ENCODE measurements around the gene ERMP1.

The ERMP1 gene

DNA sequence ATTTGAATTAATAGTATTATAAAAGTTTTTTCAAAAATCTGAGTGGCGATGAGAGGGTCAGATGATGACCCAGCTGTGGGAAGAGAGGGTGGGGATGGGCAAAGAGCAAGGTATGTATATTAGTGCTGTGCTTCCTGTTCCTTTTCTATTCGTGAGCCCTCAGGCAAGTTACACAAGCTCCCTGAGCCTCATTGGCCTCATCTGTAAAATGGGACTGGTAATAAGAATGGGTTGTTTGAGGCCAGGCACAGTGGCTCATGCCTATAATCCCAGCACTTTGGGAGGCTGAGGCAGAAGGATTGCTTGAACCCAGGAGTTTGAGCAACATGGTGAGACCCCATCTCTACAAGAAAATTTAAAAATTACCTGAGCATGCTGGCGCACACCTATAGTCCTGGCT lies 33.8 kb upstream of the ERMP1 start:
- TF ChIP-seq, protein P1, sequence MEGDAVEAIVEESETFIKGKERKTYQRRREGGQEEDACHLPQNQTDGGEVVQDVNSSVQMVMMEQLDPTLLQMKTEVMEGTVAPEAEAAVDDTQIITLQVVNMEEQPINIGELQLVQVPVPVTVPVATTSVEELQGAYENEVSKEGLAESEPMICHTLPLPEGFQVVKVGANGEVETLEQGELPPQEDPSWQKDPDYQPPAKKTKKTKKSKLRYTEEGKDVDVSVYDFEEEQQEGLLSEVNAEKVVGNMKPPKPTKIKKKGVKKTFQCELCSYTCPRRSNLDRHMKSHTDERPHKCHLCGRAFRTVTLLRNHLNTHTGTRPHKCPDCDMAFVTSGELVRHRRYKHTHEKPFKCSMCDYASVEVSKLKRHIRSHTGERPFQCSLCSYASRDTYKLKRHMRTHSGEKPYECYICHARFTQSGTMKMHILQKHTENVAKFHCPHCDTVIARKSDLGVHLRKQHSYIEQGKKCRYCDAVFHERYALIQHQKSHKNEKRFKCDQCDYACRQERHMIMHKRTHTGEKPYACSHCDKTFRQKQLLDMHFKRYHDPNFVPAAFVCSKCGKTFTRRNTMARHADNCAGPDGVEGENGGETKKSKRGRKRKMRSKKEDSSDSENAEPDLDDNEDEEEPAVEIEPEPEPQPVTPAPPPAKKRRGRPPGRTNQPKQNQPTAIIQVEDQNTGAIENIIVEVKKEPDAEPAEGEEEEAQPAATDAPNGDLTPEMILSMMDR (IDR thresholded peaks at IDR 0.05; ENCODE audit: low read depth, low read length, missing control alignments) = no peak
- no peak overlapping the region for H3K4me3 ChIP-seq (replicated peaks; ENCODE audit: low read depth, low read length)
- DNase-seq (ENCODE audit: extremely low read depth, low read depth) = no peak

DNA sequence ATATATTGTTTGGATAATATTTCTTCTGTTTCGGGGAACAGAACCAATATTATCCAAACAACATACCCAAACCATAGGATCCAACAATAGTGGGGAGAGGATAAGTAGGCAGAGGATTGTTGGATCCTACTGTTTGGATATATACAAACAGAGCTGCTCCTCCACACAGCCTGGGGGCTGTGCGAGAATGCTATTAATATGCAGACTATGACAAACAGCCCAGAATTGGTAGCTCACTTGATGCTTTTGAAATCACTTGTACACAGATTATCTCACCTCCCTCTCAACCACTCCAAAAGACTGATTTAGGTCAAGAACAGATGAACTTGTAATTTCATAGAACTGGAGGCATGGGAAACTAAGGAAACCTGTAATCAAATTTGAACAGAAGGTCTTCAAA lies 33.4 kb upstream of the ERMP1 start:
- TF ChIP-seq, protein P1 (IDR thresholded peaks at IDR 0.05; ENCODE audit: low read depth, low read length, missing control alignments) = no peak

DNA sequence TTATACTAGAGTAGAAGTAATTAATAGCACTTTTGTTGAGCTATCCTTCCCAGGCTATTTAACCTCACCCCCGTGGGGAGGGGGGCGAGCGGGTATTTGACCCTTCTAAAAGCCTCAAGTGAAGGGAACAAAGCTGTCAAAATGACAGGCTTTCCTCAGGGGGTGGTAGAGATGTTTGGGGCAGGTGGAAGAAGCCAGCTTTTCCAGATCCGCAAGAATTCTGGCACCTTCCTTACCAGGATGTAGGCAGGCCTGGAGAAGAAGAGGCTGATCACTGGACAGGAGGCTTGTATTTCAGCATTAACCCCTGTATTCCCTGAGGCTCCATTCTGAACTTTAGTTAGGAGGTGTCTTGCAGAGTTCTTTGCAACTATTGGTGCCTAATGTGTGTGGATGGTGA lies 31.5 kb upstream of the ERMP1 start:
- no peak overlapping the region for H3K4me3 ChIP-seq (replicated peaks; ENCODE audit: low read depth, low read length)
- TF ChIP-seq, protein P1 (IDR thresholded peaks at IDR 0.05; ENCODE audit: low read depth, low read length, missing control alignments) = no peak
- no peak for DNase-seq (ENCODE audit: extremely low read depth, low read depth)

More for the DNA sequence above, 33.4 kb upstream of the ERMP1 start:
- no peak for DNase-seq (ENCODE audit: extremely low read depth, low read depth)
- H3K4me3 ChIP-seq (replicated peaks; ENCODE audit: low read depth, low read length) = no peak overlapping the region

DNA sequence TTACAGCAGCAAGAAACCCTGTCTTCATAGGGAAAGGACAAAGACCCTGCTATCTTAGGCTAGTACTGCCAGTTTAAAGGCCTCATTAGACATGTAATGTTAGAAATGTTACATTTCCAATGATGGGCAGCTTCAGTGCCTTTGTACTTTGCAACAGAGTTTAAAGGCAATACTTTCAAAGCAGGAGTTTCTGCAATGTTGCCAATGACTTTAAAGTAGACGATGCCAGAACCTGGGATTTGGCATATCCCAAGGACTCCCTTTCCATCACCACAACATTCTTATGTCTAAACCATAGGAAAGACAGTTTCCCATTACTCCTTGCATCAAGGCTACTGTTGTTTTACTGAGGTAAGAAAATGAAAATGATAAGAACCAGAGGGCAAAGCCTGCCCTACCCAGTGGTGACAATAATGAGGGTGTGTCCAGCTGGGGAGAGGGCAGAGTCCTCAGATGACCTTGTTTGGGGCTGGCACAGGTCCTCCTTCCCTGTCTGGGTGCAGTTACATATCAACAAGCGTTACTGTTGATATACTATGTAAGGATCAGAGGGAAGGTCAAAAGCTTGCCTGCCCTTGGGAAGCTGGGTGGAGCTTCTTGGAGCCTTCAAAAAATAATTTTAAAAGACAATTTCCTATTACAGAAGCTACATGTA lies 30.3 kb upstream of the ERMP1 start:
- TF ChIP-seq, protein P1 (IDR thresholded peaks at IDR 0.05; ENCODE audit: low read depth, low read length, missing control alignments) = no peak
- DNase-seq (ENCODE audit: extremely low read depth, low read depth) = no peak
- H3K4me3 ChIP-seq (replicated peaks; ENCODE audit: low read depth, low read length) = no peak overlapping the region

DNA sequence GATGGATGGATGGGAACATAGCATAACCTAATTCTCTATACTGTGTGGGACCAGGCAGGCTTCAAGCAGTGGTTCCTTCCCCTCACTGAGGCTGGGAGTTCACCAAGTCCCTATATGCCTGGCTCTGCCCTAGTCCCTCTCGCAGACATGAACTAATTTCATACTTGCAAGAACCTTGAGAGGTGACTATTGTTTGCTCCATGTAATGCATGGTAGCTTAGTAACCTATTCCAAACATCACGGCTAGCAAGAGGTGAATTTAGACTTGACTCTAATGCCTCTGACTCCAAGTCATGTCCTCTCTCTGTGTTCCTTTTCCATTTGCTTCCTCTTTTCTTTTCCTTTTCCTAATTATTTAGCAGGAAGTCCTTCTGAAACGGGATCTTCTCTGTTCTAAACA lies 25.9 kb upstream of the ERMP1 start:
- TF ChIP-seq, protein P1 (IDR thresholded peaks at IDR 0.05; ENCODE audit: low read depth, low read length, missing control alignments) = no peak
- DNase-seq (ENCODE audit: extremely low read depth, low read depth) = no peak
- H3K4me3 ChIP-seq (replicated peaks; ENCODE audit: low read depth, low read length) = no peak overlapping the region

DNA sequence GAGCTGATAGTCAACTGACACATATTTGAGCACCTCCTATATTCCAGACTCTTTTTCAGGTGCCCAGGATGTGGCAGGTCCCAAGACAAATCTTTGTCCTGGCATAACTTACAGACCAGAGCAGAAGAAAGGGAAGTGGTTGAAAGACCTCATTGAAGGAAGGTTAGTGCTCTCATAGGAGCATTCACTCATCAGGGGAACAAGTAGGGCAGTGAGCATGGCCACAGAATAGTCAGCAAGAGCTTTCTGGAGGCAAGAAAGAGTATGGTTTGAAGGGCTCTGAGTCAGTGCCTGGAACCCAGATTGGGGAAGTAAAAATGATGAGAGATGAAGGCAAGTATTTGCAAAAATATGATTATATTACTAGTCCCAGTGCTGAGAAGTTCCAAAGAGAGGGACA lies 25.0 kb upstream of the ERMP1 start:
- H3K4me3 ChIP-seq (replicated peaks; ENCODE audit: low read depth, low read length) = no peak overlapping the region
- TF ChIP-seq, protein P1 (IDR thresholded peaks at IDR 0.05; ENCODE audit: low read depth, low read length, missing control alignments) = no peak
- DNase-seq (ENCODE audit: extremely low read depth, low read depth) = no peak
